Right lobe of liver (tissue), 6 donors: Measurements from ENCODE around the gene SRSF8. TPM values are rescaled to one million over a fixed set of nuclear protein-coding genes. Genes with fewer than 3 reads are reported as not detected.
A peak's percentile ranks its signal among the peaks of the same experiment; 100 is the strongest.

Experiments used
- ATAC-seq, 4 donors: fragments of 200-7000 bp; cut with Tn5 transposase; one replicate each; pipeline ENCODE4 v1.9.1; 2020; ENCODE audit warnings: mild to moderate bottlenecking in 4 of 4, moderate library complexity in 4 of 4
- DNase-seq, 3 donors: peaks; one replicate each; pipeline ENCODE4 v3.0.0-alpha.2; 2020
- H3K27ac ChIP-seq, 3 donors: fragments of 200-600 bp; one replicate each; pipeline ENCODE4 v1.8.0; 2022
- H3K27me3 ChIP-seq, 2 donors: fragments of 200-600 bp; one replicate each; pipeline ENCODE4 v1.8.0; 2022
- H3K36me3 ChIP-seq, 4 donors: fragments of 200-600 bp; sonication (generic) in 1 of 4; one replicate each; pipeline versions ENCODE4 v1.5.1 to v1.8.0; 2017 to 2022; ENCODE audit warnings: control low read depth in 1 of 4
- H3K4me1 ChIP-seq, 4 donors: fragments of 200-600 bp; sonication (generic) in 1 of 4; one replicate each; pipeline versions ENCODE4 v1.5.1 to v1.8.0; 2017 to 2022; ENCODE audit warnings: control low read depth in 1 of 4
- H3K4me3 ChIP-seq, 3 donors: fragments of 200-600 bp; one replicate each; pipeline ENCODE4 v1.8.0; 2022
- H3K9me3 ChIP-seq, 4 donors: fragments of 200-600 bp; sonication (generic) in 1 of 4; one replicate each; pipeline versions ENCODE4 v1.5.1 to v1.8.0; 2017 to 2022; ENCODE audit warnings: control low read depth in 1 of 4
- CTCF ChIP-seq, 4 donors: fragments of 200-600 bp in 3 of 4; fragments of 450-650 bp in 1 of 4; IDR thresholded peaks; one replicate each; pipeline versions ENCODE4 v1.5.1 to v1.8.0; 2016 to 2022; ENCODE audit warnings: antibody characterized with exemption in 4 of 4, mild to moderate bottlenecking in 2 of 4
- POLR2A ChIP-seq: fragments of 450-650 bp; IDR thresholded peaks from one replicate; pipeline ENCODE4 v1.6.1; 2017; ENCODE audit warnings: antibody characterized with exemption, mild to moderate bottlenecking
- WGBS: methylation state at CpG from one replicate; pipeline ENCODE4 v1.1.6; 2018; ENCODE audit warnings: low coverage, low lambda C conversion rate; ENCODE audit not compliant: insufficient coverage; ENCODE audit errors: missing lambda C conversion rate; 5-methylcytosine and 5-hydroxymethylcytosine counted together
- intact Hi-C, 2 donors: fragments of 100-400 bp; cut with DNase I; formaldehyde crosslinking; loops; one replicate each; pipeline versions ENCODE4 v1.11.2 to v1.14.1; 2022
- total RNA-seq, 6 experiments: library from RNA; depleted of rRNA in 2 of 6; stranded (reverse); fragments of >200 nt in 2 of 6; fragmentation: NEBNext Ultra II Directional in 3 of 6; extraction: Animal tissue kit (Norgen Biotek cat#: 25700) in 3 of 6; gene quantifications; one replicate each; pipeline versions ENCODE4 v1.1.0 to v1.2.4, GENCODE V29; 2016 to 2023
- donor health status: DM: no; HTN: yes; CAD: no.
- donor health status: DM: no; HTN: no; CAD: no.
- donor health status: DM: no; HTN: no; CAD: no.
- donor health status: DM: no; HTN: yes; CAD: no.
- donor health status: DM: no; HTN: yes; CAD: no.

The SRSF8 gene
- total RNA-seq, 6 experiments from 2014 or later: 12.5 to 25.1 (median 19.9) TPM

GRCh38 chr11:95091663-95092180, 25.0 kb downstream of the SRSF8 start:
- Histone ChIP-seq H3K4me1 (peaks cover 0 to 6% (median 2%) of the 10 kb centered on the region in 4 donors), H3K9me3 (no peaks in the 10 kb centered on the region), H3K27ac (no peak overlapping the region), H3K4me3 (no peak overlapping the region), H3K27me3 (no peaks in the 10 kb centered on the region), H3K36me3 (no peaks in the 10 kb centered on the region)
- no peak for DNase-seq
- TF ChIP-seq POLR2A (no peak), CTCF (IDR thresholded peaks at IDR 0.05) (no peak)
- intact Hi-C loops: no loop called here
- ATAC-seq: no peak

GRCh38 chr11:95092549-95093324, 26.0 kb downstream of the SRSF8 start:
- Histone ChIP-seq H3K36me3 (no peaks in the 10 kb centered on the region), H3K27me3 (no peaks in the 10 kb centered on the region), H3K4me3 (no peak overlapping the region), H3K27ac (no peak overlapping the region), H3K9me3 (no peaks in the 10 kb centered on the region), H3K4me1 (peaks cover 0 to 6% (median 2%) of the 10 kb centered on the region in 4 donors)
- intact Hi-C loops: no loop called here
- peak in 1 of 4 donors; percentile 18 for ATAC-seq
- WGBS: 0% methylated on average over 2 of the region's 5 CpGs
- TF ChIP-seq POLR2A (no peak), CTCF (IDR thresholded peaks at IDR 0.05) (peak; percentile 22 to 25 (median 22))
- DNase-seq: no peak

- Histone ChIP-seq H3K27me3 (no peaks in the 10 kb centered on the region), H3K36me3 (no peaks in the 10 kb centered on the region), H3K4me1 (peaks cover 0 to 6% (median 2%) of the 10 kb centered on the region in 4 donors), H3K4me3 (no peak overlapping the region), H3K9me3 (no peaks in the 10 kb centered on the region), H3K27ac (no peak overlapping the region)
- intact Hi-C loops: no loop called here
- ATAC-seq: no peak
- DNase-seq: no peak
- WGBS: 74% methylated on average over 3 of the region's 3 CpGs
- TF ChIP-seq POLR2A (no peak), CTCF (IDR thresholded peaks at IDR 0.05) (no peak)
These were observed 26.8 kb downstream of the SRSF8 start for GRCh38 chr11:95093548-95093947.

GRCh38 chr11:95095858-95096587, 29.3 kb downstream of the SRSF8 start:
- no peak for DNase-seq
- no peak for TF ChIP-seq POLR2A
- no peak for TF ChIP-seq CTCF (IDR thresholded peaks at IDR 0.05)
- Histone ChIP-seq H3K4me3 (no peak overlapping the region), H3K27me3 (no peaks in the 10 kb centered on the region), H3K9me3 (no peaks in the 10 kb centered on the region), H3K36me3 (no peaks in the 10 kb centered on the region), H3K4me1 (no peaks in the 10 kb centered on the region), H3K27ac (no peak overlapping the region)
- WGBS: 50% methylated on average over 4 of the region's 4 CpGs
- peak in 1 of 4 donors; percentile 45 for ATAC-seq
- intact Hi-C loops: no loop called here
